Central memory CD4-positive, alpha-beta T cell (primary cell): ENCODE data around the gene PRRX1.

Source experiments
- DNase-seq: peaks from one replicate; pipeline ENCODE4 v3.0.0; 2022
- total RNA-seq, 3 experiments: gene quantifications; one replicate each; lab custom pipeline; 2026; lab: John Stamatoyannopoulos, UW

The PRRX1 gene
- 0 reads per million in 3 experiments for total RNA-seq

DNA sequence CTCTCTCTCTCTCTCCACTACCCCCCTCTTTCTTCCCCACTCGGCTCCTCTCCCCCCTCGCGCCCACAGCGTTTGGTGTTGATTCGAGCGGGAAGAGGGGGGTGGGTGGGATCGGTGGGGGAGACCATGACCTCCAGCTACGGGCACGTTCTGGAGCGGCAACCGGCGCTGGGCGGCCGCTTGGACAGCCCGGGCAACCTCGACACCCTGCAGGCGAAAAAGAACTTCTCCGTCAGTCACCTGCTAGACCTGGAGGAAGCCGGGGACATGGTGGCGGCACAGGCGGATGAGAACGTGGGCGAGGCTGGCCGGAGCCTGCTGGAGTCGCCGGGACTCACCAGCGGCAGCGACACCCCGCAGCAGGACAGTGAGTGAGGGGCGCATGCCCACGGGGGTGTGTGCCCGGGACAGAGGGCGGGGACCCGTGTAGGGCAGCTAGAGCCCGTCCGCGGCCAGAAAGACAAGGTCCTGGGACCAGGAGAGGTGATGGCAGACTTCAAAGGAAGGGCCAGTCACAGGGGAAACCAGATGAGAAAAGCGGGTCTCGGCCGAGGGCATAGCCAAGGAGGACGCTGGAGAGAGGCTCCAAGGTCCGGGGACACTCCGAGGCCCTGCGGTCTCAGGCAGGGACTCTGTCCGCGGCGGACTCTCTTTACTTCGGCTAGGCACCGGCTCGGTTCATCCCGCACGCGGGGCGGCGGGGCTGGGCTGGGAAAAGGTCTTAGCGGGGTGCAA, at the start of gene PRRX1:
TSS of gene PRRX1 (plus strand) at position 39 of the 735 bp plus-strand sequence. CDS start at position 127, 88 bp downstream.
- no peak for DNase-seq

DNA sequence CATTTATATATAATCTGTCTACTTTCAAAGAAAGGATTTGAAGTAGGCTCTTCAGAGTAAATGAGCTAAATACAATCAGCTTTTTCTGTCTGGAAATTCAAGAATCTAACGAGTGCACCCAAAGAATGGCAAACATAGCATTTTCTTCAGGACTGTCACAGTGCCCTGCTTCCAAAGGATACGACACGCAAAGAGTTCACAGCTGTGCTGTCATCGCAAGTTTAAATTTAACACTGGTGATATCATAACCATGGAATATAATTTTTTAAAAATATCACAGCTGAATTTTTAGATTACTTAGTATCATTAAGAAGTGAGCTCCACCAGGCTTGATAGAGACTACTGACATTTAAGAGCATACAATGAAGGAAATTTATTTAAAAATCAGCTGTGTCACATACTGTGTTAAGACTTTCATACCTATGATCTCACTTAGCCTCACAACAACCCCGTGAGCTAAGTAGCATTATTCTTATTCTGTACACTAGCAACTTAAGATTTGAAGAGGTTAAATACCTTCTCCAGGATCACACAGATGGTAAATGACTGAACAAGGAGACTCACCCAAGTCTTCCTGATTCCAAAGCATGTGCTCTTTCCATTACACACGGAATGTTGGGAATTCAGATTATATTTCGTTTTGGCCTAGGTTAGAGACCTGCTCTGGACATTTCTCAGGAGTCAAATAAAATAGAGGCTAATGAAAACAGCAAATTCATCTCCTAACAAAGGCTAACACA, 46.2 kb upstream of the PRRX1 start:
- no peak for DNase-seq

DNA sequence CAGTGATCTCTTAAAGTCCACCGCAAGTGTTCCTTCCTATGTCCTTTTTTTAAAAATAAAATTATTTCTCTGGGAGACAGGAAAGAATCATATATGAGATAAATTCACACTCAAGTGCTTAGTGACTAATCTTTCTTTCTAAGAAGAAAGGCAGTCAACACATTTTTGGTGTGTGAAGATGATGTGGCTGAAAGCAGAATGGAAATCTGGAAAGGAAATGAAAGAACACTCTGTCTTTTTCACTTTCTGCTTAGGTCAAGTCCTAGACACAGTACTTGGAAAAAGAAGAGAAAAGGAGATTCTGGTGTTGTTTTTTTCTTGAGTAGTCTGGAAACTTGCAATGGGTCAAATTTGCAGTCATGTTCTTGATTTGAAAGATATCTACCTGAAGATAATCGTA, 45.5 kb upstream of the PRRX1 start:
- no peak for DNase-seq

DNA sequence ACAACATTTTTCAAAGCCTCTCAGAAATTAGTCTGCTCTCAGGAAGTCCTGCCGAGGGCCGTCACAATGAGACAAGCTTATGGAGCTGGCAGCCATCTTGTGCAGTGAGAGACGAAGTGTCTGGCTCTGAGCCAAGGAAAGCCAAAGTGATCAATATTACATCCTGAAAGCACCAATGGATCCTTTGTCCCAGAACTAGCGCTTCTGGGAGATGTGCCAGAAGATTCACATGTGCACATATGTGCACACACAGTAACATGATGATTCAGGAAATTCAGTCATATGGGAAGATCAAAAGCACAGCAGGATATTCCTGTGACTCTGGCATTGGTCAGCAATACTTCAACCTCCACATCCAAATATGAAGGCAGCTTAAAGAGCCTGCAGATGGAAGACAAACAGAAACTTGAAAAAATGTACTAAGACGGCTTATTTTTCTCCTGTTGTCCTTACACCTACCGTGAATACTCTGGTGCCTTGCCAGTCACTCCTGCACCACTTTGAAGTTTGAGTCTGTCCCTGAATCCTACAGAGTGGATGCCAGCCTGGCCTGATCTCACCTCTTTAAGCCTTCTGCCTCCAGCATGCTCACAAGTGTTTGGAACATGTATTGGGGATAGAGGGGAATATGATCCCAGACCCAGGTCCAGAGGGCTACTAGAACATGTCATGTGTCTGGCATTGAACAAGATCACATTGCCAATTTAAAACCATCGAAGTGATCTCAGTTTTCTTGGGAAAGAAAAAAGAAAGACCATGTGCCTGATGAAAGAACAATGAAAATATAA, 44.5 kb upstream of the PRRX1 start:
- no peak for DNase-seq

DNA sequence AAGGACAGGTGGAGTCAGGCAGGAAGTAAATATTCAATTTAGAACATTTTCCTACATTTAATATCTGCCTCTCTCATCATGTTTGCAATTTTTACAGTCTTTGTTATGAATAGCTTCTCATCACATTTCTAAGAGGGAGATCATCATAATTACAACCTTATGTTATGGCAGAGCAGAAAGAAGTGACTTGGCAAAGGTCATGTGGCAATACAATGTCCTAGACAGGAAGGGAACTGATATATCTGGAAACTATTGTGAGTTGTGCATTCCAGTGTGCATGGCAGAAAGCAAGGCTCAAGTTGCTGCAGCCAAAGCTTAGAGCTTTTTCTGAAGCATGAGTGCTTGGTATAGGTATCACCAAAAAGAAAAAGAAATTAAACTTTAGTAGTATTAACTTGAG, 43.8 kb upstream of the PRRX1 start:
- no peak for DNase-seq

DNA sequence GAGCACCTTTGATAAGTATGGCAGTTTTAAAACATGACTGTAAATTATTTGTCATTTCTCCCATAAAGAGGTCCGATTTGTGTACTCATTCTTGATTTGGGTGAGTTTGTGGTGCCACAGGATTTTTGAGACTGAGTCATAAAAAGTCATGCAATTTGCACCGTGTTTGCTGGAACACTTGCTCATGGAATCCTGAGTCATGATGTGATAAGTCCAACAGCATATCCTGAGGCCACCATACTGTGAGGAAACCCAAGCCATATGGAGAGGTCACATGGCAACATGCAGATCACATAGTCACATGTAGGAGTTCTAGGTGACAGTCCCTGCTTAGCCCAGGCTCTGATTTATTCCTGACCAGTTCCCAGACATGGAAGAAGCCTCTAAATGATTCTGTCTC, 40.8 kb upstream of the PRRX1 start:
- no peak for DNase-seq

DNA sequence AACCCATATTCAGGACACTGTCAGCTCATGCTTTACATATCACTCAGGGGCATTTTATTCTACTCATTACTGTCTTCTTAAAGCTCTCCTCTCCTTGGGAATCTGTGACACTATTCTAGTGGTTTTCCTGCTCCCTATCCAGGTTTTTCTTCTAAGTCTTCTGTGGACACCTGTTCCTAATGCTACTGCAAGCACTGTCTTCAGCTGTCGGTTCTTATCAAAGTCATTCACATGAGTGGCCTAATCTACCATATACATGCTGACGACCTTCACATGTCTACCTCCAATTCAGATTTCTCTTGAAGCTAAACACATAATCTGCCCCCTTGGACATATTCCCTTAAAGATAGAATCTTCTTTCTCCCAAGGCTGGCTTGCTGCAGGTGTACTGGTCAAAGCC, 39.8 kb upstream of the PRRX1 start:
- no peak for DNase-seq

DNA sequence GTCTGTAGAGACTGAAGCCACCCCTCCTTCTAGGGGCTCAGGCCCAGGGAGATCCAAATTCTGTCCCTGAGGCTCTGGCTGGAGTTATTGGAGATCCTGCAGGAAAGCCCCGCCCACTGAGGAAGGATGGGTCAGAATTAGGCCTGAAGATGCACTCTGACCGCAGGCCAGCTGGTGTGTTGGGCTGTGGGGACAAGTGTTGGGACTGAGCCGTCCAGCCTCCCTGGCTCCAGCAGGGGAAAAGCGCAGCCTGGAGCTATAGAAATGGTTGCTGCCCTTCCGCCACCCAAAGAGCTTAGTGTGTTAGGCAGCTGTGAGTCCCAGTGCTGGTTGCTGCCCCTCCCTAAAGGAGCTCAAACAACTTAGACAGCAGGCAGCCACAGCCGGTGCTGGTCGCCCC, 33.0 kb upstream of the PRRX1 start:
- no peak for DNase-seq

DNA sequence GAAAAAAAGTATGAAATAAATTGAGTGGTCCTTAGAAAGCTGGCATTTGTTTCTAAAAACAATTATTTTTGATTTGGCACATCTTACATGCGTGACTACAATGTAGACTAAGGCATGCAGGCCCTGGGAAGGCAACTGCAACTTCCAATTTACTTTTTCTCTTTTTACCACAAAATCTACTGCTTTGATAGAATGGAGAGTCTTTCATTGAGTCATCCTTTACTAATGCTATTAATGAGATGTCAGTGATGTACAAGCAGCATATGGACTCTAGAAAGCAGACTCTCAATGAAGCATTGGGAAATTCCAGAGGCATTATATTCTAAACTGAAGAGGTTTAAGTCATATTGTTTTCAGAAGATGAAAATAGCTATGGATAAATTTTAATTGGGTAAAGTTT, 29.6 kb upstream of the PRRX1 start:
- DNase-seq = no peak

DNA sequence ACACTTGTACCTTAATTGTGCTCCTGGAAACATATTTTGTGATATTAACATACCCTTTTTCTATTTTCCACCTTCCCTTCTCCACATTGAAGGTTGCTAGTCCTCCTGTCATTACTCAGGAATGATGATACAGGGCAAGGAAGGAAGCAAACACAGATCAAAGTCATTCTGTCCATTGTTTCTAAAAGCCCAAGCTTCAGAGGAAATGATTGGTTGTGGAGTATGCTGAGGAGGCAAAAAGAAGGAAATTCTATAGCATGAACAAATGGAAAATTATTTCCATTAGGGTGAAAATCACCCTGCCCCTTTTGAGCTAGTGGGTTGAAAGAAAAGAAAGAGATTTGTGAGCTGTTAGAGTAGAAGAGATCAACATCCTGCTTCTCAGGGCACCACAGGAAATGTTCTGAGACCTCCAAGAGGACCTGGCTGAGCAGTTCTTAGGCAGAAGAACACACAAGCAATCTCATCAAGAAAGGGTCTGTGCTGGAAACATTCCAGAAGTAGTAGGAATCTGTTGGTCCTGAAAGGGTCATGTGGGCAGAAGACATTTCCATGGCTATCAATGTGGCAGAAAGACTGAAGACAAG, 29.0 kb upstream of the PRRX1 start:
- DNase-seq = no peak

DNA sequence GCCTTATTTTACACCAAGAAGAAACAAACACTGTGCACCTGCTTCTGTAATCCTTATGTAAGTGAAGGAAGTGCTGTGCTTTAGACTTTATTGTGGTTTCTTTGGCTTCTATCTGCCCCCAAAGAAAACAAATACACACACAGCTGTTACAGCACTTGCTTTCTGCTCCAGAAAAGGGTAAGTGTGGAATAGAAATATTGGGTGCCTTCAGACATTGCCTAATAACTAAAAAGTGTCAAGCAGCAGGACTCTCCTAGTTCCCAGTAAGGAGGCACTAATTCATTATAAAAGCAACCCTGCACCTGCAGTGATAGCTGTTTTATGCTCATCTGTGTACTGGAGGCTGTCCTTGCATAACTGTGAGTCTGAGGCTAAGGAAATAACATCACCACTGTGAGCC, 23.4 kb upstream of the PRRX1 start:
- DNase-seq = no peak

DNA sequence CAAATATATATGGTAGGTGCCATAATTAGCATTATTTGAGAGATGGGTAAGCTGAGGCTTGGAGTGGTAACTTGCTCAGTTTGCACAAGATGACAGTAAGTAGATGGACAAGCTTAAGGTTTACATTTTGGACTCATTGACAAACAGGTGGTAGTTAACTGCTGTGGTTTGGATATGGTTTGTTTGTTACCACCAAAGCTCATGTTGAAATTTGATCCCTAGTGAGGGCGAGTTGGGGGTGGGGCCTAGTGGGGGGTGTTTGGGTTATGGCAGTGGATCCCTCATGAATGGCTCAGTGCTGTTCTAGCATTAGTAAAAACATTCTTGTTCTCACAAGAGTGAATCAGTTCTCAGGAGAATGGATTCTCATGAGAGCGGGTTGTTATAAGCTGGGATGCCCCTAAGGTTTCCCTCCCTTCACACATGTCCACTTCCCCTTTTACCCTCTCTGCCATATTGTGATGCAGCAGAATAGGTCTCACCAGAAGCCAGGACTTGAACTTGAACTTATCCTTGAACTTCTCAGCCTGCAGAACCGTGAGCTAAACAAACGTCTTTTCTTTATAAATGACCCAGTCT, 6.6 kb upstream of the PRRX1 start:
- no peak for DNase-seq

DNA sequence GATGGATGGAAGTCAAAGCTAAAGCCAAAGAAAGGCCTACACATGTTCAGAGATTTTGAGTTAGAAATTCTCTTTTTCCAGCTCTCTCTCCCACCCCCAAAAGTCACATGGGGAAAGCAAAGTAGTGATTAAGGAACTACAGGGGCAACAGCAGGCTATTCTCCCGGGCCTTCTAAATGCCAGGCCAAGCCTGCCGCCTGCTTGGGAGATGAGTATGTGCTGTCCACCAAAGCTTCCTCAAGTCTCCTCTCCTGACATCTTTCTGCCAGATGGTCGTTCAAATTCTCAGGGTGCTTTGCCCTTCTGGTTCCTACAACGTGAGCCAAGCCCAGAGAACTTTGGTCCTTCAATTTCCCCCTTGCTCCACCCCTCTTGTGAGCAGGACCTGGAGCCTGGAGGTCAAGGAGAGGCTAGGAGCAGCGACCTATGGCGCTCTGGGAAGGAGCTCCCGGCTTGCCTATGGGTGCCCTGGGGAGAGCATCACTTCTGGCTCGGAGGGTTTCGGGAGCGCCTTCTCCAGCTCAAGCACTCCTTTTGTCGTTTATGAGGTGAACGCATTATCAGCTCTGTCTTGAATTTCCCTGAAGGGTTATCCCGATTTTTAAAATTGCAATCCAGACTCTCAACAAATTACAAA, 4.4 kb upstream of the PRRX1 start:
- DNase-seq = no peak

DNA sequence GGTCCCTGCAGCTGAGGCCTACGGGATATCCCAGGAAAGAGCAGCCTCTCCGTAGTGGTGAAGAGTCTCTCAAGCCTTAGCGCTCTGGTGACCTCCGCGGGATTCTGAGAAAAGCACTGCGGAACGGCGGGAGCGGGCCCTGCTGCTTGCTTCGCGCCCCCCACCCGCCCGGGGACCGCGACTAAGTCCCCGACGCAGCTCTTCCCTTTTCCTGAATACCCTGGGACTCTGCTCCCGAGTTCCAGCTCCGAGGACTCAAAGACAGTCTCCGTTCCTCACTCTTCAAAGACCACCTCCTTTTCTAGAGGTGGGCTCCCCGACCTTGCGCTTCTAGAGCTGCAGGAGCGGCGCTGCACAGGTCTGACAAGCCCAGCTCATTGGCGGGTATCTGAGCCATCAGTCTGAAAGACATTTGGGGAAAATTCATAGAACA, 3.6 kb upstream of the PRRX1 start:
- no peak for DNase-seq

DNA sequence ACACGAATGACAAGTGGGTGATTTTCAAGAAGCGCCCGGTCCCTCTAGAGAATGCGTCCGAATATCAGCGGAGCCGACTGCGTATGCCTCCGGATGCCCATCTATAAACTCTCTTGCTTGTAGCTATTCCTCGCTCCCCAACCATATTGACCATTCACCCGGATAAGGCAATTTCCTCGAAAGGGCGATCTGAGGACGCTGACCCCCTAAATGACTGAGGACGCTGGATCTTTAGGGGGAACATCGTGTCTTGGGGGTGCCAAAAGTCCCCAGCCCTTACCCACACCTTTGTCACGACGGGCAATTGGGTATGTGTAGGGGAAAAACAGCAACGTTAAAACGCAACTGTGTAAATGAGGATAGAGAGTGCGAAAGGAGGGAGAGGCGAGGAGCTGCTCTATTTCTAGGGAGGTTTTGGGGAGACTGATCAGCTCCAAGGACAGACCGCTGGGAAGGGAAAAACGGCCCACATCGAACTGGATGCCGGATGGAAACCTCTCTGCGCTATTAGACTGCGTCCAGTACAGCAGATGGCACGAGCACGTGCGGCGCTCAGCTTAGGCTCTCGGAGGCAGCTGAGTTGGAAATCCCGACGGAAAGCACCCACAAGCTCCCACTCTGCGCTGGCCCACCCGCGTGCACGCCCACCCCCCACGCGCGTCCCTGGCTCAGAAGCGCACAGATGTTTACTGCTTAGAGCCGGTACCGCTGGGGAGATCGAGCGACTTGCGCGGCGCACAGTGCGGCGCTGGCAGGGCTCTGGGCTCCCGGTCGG, 2.9 kb upstream of the PRRX1 start:
- DNase-seq = no peak

DNA sequence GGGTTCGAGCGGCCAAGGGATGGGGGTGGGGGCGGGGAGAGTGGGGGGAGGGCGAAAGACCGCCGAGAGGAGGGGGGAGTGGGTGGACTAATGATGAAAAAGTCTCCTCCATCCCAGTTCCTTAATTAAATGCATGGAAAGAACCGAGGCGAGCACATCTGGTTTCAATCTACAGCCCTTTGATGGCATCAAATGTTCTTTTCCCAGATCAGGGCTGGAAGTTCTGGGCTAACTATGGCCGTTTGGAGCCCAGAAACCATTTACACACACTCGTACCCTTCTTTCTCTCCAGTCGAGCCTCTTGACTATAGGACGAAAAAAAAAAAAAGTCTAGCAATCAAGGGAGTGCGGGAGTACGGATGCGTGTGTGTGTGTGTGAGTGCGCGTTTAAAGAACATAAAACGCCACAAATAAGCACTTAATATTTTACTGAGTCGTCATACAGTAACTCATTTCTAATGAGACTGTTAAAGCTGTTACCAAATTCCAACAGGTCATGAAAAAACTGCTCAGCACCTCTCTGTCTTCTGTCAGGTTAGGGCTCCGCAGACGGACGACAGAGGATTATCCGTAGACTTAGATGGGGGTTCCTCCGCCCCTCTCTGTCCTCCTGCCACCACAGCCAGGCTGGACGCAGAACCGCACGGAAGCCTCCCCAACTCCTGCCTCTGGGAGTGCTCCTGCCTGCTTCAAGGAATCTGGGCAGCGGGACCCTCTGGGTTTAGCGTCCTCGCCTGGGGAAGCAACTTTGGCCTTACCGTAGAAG, 2.1 kb upstream of the PRRX1 start:
- no peak for DNase-seq

DNA sequence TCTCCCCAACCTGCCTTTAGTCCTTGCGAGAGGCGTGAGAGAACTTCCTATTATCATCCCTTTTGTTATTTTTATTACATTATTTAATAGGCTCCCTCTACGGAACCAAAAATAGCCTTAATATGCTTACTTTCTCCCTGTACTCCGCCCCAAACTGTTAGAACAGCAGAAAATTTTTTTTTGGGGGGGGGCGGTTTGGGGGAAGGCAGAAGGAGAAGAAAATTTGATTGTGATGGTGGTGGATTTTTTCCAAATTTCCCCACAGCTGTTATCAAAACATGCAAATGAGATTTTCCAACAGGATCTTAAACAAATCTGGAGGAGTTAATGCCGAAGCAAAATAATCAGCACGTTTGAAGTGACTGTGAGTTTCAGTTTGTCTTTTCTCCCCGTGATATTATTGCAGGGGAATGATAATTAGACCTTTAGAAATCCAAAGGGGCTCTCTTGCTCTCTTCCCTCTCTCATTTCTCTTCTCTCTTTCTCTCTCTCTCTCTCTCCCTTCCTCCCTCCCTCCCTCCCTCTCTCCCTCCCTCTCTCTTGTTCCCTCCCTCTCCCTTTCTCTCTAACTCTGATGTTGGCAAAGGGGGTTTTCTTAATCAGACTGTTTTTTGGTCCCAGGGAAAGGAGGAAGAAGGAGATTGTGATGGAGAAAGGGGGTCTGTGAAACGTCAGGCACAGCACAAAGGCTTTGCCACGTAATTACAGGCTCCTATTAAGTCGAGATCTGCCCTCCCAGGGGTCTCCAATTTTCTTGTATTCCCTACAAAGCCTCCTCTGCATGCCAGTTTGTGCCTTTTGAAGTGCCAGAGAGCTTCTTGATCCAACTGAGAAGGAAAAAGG, 1.1 kb upstream of the PRRX1 start:
- DNase-seq = no peak

DNA sequence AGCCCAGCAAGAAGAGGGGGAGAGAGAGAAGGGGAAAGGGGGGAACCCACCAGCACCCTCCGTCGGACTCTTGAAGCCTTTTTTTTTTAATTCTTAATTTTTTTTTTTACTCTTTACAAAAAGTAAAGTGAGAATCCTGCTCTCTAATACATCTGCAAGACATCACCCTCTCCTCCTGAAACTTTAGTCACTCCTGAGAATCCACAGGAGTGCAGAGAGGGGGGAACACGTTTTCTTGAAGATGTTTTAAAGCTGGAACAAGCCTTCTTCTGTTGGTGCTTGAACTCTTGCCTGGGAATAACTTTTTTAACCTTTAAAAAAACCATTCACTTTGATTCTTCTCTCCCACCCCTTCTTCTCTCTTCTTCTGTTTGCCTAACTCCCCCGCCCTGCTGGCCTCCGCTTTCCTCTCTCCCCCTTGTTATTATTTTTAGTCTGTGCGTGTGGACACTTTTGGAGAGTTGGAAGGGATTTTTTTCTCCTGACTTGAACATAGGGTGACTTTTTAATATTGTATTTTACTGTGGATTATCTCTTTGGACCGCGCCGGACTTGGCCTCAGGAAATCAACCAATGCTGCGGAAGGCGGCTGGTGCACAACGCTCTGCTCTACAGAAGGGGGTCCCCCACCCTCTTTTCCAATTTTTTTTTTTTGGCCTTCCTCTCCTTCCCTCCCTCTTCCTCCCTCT, 383 bp upstream of the PRRX1 start:
- no peak for DNase-seq
